HG03064 (cell line): ENCODE data around the gene LAMC1.

Experiments used
- ATAC-seq: cut with Tn5 transposase; IDR thresholded peaks from one replicate; pipeline ENCODE4 v1.9.1; 2021; ENCODE audit warnings: low read depth; ENCODE audit not compliant: unreplicated experiment

LAMC1 gene

DNA sequence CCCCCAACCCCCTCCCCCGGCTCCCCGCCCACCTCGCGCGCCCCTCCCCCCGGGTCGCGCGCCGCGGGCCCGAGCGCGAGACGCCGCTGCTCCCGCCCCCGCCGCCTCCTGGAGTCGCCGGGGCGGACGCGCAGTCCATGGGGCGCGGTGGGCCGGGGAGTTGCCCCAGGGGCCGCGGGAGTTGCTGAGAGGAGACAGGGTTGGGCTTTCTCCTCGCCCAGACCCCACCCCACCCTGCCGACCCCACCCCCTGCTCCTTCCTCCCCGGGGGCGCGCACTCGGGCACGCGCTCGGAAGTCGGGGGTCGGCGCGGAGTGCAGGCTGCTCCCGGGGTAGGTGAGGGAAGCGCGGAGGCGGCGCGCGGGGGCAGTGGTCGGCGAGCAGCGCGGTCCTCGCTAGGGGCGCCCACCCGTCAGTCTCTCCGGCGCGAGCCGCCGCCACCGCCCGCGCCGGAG, at the start of gene LAMC1:
Gene LAMC1 (plus strand): TSS at position 275 of the 455 bp plus-strand sequence. CDS start 297 bp downstream, outside the sequence.
- peak; percentile 24 for ATAC-seq

DNA sequence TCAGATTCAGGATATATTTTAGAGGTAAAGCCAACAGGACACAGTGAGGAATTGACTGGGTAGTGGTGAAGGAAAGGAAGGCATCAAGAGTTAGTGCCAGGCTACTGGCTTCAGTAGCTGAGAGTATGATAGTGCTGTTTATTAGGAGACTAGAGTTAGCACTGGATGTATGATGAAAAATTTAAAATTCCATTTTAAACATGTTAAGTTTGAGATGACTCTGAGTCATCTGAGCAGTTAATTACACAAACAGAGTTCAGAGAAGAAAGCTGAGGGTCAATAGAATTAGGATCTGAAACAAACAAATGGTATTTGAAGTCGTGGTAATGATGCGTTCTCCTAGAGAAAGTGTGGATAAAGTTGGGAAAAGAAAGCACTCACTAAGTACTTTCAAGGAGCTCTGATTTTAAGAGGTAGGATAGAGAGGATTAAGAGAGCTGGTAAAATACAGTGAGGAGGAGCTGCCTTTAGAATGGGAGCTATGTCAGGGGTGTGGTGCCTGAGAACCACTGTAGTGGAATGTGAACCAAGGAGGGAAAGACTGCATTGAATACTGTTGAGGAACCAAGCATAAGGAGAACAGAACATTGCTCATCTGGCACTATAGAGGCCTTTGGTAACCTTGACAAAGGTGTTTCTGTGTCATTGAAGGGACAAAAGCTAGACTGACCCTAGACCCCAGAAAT, 48.6 kb upstream of the LAMC1 start:
- no peak for ATAC-seq

DNA sequence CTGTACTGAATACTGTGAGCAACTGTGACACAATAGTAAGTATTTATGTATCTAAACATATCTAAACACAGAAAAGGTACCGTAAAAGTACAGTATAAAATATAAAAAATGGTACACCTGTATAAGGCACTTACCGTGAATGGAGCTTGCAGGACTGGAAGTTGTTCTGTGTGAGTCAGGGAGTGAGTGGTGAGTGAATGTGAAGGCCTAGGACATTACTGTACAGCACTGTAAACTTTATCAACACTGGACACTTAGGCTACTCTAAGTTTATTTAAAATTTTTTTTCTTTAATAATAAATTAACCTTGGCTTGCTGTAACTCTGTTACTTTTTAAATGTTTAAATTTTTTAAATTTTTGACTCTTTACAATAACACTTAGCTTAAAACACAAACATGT, 45.7 kb upstream of the LAMC1 start:
- ATAC-seq: no peak

DNA sequence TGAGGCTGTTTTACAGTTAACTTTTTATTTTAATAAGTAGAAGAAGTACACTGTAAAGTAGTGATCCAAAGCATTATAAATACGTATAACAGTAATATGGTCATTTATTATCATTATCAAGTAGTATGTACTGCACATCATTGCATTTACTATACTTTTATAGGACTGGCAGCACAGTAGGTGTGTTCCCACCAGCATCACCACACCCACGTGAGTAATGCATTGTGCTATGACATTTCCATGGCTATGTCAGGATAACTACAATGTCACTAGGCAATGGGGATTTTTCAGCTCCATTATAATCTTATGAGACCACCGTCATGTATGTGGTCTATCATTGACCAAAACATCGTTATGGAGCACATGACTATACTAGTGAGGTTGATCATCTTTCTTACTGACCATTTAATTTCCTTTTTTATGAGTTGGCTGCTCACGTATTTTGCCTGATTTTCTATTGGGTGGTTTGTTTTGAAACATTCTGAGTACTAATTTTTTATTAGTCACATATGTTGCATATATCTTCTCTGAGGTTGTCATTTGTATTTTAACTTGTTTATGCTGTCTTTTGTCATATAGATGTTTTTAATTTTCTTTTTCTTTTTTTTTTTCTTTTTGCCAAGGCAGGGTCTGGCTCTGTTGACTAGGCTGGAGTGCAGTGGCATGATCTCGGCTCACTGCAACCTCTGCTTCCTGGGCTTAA, 44.9 kb upstream of the LAMC1 start:
- ATAC-seq: no peak

DNA sequence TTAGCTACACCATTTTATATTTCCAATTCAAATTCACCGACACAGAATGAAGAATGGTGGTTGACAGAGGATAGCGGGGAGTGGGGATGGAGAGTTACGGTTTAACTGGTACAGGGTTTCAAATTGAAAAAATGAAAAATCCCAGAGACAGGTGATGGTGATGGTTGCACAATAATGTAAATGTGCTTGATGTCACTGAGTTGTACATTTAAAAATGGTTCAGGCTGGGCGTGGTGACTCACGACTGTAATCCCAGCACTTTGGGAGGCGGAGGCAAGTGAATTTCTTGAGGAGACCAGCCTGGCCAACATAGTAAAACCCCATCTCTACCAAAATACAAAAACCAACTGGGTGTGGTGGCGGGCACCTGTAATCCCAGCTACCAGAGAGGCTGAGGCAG, 39.1 kb upstream of the LAMC1 start:
- ATAC-seq: no peak

DNA sequence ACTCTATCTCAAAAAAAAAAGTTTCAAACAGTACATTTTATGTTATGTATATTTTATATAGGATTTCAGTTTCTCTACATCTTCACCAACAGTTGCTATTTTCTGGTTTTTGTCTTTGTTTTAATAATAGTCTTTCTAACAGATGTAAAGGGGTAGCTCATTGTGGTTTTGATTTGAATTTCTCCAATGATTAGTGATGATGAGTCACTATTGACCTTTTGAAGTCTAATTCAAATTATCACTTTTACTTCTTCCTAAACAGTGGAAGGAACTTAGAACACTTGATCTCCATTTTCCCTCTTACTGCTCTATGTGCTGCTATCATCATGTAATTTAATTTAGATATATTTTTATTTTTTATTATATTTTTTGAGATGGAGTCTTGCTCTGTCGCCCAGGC, 38.6 kb upstream of the LAMC1 start:
- no peak for ATAC-seq

DNA sequence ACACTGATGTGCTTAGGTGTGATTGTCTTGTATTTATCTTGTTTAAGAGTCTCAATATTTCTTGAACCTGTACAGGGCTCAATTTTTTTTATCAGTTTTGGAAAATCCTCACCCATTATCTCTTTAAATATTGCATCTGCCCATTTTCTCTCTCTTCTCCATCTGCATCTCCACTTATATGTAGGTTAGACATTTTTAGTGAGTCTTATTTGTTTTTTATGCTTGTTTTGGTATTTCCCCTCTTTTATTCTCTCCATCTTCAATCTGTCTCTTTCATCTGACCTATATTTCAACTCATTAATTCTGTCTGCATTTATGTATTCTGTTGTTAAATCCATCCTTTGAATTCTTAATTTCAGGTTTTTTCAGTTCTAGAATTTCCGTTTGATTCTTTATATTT, 37.3 kb upstream of the LAMC1 start:
- no peak for ATAC-seq

DNA sequence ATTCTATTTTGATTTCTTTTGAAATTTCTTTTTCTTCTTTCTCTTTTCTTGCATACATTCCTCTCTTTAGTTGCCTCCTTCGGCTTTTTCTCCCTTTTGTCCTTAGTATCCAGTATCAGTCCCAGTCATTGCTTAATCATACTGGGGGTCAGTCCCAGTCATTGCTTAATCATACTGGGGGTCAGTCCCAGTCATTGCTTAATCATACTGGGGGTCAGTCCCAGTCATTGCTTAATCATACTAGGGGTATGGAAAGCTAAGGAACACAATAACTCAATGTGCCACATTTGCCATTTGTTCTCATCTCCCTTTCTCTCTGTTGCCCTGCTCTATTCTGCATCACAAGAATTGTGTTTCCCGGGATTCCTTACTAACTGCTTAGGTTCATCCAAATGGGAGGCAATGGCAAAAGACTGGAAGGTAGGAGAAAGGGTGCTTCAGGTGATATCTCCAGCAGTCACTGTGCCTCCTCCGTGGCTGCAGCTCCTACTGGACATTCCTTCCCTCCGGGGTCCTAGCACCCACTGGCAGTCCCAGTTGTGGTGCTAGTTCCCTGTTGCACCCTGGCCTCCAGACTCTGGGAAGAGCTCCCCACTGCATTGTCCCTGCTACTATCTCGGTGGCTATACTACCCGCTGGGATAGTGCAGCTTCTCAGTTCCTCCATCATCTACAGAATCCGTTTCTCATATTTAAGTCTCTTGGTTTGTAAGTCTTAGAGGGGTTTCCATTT, 32.6 kb upstream of the LAMC1 start:
- no peak for ATAC-seq

DNA sequence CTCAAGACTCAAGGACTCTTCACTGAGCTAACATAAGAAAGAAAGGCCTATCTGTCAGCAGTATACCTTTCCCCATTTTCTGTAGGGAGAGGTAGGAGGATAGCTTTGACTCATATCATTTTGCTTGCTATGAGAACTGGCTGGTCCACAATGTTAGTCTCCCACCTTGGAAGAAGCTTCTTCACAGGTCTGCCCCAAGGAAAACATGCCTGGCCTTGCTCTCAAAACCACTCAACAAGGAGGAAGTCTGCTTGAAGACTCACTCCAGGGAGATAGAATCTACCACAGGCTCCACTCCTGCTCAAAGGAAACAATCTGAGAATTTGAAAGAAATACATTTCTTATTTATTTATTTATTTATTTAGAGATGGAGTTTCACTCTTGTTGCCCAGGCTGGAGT, 29.5 kb upstream of the LAMC1 start:
- ATAC-seq: no peak

DNA sequence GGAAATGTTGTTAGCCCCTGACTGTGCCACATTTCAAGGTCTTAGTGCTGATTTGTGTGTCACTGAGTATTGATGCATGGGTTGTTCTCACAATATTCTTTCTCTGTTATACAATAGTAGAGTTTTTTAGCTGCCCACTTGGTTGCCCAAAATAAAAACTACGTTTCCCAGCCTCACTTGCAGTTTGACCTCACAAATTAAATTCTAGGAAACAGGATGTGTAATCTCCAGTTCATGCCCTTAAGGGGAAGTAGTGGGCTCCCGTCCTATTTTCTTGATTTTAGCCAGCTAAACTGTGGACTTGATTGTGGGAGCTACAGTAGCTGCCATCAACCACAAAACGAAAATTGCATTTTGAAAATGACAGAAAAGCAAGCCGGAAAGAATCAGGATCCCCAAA, 27.3 kb upstream of the LAMC1 start:
- ATAC-seq: no peak

DNA sequence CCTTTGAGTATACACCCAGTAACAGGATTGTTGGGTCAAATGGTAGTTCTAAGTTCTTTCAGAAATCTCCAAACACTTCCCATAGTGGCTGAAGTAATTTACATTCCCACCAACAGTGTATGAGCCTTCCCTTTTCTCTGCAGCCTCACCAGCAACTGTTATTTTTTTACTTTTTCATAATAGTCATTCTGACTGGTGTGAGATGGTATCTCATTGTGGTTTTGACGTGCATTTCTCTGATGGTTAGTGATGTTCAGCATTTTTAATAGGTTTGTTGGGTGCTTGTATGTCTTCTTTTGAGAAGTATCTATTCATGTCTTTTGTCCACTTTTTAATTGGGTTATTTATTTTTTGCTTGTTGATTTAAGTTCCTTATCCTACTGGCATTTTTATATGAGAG, 26.4 kb upstream of the LAMC1 start:
- ATAC-seq: no peak

DNA sequence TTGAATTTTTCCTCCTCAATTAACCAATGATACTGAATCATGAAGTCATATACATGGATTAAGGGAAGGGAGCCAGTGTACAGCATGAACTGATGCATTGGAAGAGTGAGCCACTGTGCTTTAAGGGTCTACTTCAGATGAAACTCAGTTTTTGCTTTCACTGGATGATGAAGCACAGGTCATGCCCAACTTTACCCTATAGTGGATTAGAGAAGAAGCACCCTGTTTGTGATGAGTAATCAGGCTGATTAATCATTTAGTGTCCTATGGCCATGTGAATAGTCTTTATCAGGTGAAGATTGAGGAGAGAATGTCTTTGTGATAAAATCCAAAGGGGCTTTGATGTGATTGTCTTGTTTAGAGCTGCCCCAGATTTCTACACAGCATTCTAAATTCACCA, 24.7 kb upstream of the LAMC1 start:
- no peak for ATAC-seq

DNA sequence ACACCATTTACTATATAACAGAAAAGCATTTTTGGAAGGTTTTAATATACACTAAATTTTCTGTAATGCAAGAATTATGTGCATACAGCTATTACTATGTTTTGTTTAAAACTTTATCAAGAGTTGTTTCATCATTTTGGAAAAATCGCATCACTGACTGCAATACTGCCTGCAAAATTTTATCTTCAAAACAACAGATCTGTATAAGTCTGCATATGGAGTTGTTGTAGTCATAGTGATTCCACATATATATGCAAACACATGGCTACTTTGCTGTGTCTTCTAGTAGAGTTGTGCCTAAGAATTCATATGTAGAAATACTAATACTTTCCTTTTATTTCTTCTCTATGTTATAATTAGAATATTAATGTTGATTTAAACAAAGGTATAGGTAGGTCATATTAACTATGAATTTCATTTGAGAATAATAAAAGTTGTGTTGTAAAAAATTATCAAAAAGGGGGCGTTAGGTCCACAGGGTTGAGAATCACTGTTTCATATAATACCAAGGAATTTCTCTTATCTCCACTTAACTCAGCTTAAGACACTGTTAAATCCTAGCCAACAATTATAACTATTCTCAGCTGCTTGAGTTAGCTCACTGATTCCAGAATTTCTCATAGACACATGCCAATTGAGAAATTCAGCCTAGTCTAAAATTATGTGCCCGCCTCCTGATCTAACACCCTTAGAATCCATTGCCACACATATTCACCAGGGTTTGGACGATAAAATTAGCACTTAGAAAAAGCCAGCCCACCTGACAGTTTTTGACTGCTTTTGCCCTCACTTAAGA, 22.9 kb upstream of the LAMC1 start:
- ATAC-seq: no peak

DNA sequence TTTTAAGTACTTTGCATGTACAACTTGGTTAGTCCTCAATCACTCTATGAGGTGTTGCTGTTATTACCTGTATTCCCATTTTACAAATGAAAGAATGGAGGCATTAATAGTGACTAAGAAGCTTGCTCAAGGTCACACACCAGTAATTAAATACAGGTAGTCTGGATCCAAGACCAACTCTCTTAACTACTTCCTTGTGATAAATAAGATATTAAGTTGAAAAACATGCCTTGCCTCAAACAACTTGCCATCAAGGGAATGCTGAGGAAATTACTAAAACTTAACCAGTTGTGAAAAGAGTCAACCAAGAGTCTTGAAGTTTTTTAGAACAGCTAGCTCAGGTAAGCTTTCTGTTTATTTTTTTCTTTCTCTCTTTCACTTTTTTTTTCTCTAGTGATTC, 21.0 kb upstream of the LAMC1 start:
- no peak for ATAC-seq

DNA sequence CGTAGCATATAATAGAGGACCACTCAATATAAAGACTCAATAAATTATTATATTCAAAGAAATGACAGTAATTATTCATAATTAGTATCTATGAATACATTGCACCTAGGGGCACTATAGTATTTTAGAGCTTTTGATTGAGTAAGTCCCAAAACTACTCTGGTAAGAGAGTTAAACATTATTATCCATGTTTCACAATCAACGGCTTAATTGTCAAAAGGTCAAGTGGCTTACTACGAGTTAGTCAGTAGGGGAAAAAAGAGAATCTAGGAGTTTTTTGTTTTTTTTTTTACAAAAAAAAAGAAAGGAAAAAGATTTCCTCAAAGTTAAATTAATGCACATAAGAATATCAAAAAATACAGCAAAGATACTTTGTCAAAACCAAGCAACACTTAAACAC, 20.4 kb upstream of the LAMC1 start:
- ATAC-seq: no peak

DNA sequence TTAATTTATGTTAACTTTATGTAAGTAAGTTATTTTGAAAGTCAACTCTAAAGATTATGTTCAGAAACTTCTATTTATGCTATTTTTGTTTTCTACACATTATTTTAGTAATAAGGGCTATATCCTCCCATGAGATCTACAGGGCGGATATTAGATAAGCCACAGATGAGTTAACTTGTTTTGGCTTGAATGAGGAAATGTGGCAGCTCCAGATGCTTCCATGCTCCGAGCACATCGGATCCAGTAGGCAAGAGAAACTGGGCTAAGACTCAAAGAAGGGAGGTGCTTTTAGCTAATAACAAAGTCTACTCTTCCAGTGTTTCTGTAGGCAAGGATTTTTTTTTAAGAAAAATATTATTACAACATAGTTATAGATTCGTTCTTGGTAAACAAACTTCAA, 20.0 kb upstream of the LAMC1 start:
- no peak for ATAC-seq

DNA sequence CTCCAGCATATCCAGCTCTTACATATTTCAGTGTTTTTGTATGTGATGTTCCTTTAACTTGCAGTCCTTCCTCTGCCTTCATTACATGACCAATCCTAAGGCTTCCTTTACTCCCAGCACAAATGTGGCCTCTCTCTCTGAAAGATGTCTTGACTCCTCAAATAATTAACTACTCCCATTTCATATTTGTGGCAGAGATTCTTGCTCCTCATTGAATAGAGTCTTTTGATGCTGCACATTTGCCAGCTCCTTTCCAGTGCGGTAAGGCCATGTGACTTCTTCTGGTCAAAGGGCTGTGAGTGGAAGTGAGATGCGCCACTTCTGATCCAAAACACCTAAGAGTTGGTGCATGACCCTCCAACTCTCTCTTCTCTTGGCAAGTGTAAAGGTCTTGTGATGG, 19.1 kb upstream of the LAMC1 start:
- ATAC-seq: no peak

DNA sequence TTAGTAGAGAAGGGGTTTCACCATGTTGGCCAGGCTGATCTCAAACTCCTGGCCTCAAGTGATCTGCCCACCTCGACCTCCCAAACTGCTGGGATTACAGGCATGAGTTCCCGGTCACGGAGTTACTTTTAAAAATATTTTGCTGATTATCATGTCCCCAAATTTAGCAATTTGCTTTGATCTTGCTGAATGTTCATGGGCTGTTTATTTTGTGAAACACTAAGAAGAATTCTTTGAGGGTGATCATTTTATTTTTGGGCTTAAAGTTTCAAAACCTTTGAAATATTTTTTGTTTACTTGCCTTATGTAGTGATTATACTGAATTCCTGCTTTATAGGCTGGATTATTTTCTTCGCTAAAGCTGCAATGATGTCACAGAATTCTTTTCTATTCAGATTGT, 11.4 kb upstream of the LAMC1 start:
- ATAC-seq: no peak

DNA sequence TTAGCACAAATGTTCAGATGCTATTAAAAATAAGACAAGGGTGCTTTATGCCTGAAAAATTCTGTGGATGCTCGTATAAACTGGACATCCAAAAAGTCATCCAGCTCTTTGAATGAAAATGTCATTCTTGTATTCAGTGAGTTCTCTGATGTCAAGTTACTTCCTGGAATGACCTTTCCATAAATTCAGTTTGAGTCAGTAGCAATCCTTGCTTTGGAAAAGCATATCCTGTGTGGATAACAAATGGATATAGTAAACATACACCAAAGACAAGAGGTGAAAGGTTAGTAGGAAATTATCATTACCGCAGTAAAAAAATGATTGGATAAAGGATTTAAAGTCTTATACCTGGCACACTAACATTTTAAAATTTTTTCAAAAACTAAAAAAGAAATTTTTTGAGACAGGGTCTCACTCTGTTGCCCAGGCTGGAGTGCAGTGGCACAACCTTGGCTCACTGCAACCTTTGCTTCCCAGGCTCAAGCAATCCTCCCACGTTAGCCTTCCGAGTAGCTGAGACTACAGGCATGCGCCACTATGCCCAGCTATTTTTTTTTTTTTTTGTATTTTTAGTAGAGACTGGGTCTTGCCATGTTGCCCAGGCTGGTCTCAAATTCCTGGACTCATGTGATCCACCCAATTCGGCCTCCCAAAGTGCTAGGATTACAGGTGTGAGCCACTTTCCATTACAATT, 10.8 kb upstream of the LAMC1 start:
- no peak for ATAC-seq

DNA sequence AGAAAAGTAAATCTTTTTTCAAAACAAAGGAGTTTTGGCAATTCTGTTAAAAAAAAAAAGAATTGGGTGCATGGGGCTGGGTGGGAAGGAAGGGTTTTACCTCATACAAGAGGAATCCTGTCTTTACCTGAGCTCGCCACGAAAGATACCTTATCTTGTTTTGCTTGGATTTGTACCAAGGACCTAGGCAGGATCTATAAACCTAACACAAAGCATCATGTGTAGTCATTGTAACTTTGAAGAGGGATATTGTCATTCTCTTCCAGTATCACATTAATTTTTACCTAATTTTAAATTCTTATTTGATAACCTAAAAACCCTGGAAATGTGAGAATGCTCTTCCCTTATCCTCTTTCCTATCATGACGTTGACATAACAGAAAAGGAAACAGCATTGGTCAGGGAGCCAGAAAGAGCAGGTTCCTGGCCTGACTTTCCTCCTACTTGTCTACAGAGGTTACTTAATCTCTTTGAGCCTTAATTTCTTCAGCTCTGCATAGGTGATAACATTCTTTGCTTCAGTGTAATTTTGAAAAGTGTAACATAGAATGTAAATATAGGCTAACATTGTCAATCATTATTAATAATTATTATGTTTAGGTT, 4.0 kb upstream of the LAMC1 start:
- no peak for ATAC-seq
